CD14-positive monocyte (primary cell): ENCODE data around the gene GAB1. TPM values are rescaled to one million over a fixed set of nuclear protein-coding genes. Genes with fewer than 3 reads are reported as not detected.

Experiments
- DNase-seq, 3 donors: peaks; one replicate each; pipeline ENCODE4 v3.0.0-alpha.2; 2011 to 2022
- H2AFZ ChIP-seq: 2 replicates; pipeline ENCODE4 v1.6.0; 2012; ENCODE audit warnings: mild to moderate bottlenecking, low read depth, low read length, inconsistent platforms; ENCODE audit not compliant: insufficient read depth, poor library complexity, severe bottlenecking
- H3K27ac ChIP-seq, 2 donors: 1 replicate in 1 of 2; 2 replicates in 1 of 2; pipeline ENCODE4 v1.5.1; 2012 to 2013; ENCODE audit warnings: low read length in 2 of 2, control low read depth in 1 of 2, inconsistent platforms in 1 of 2, low read depth in 1 of 2, mild to moderate bottlenecking in 1 of 2
- H3K27me3 ChIP-seq, 2 donors: one replicate each; pipeline versions ENCODE4 v1.6.0 to v1.6.1; 2011 to 2013; ENCODE audit warnings: low read length in 2 of 2; ENCODE audit not compliant: control insufficient read depth in 2 of 2, insufficient read depth in 2 of 2
- H3K36me3 ChIP-seq, 2 donors: replicated peaks in 1 of 2; 1 replicate in 1 of 2; 2 replicates in 1 of 2; pipeline versions ENCODE4 v1.5.1 to v1.6.1; 2012 to 2013; ENCODE audit warnings: low read length in 2 of 2, control low read depth in 1 of 2, inconsistent platforms in 1 of 2, mild to moderate bottlenecking in 1 of 2; ENCODE audit not compliant: insufficient read depth in 2 of 2, control insufficient read depth in 1 of 2
- H3K4me1 ChIP-seq, 2 donors: 1 replicate in 1 of 2; 2 replicates in 1 of 2; pipeline versions ENCODE4 v1.5.1 to v1.6.1; 2012 to 2013; ENCODE audit warnings: low read length in 2 of 2, control low read depth in 1 of 2, inconsistent platforms in 1 of 2, mild to moderate bottlenecking in 1 of 2, moderate library complexity in 1 of 2; ENCODE audit not compliant: insufficient read depth in 2 of 2, control insufficient read depth in 1 of 2
- H3K4me2 ChIP-seq: replicated peaks from 2 replicates; pipeline ENCODE3; 2012; ENCODE audit warnings: low read length, moderate library complexity, mild to moderate bottlenecking; ENCODE audit not compliant: poor library complexity, severe bottlenecking; ENCODE audit errors: extremely low read depth
- H3K4me3 ChIP-seq, 3 experiments: fragments of 200-600 bp in 1 of 3; sonication (generic) in 1 of 3; replicated peaks in 1 of 3; 1 replicate in 2 of 3; 2 replicates in 1 of 3; pipeline ENCODE4 v1.5.1; 2011 to 2013; ENCODE audit warnings: low read length in 3 of 3, mild to moderate bottlenecking in 3 of 3, control low read depth in 2 of 3, low read depth in 2 of 3, inconsistent platforms in 1 of 3, moderate library complexity in 1 of 3
- H3K79me2 ChIP-seq: 2 replicates; pipeline ENCODE4 v1.6.0; 2012; ENCODE audit warnings: mild to moderate bottlenecking, control low read depth, inconsistent platforms, low read length, moderate library complexity; ENCODE audit not compliant: insufficient read depth
- H3K9ac ChIP-seq: 2 replicates; pipeline ENCODE4 v1.6.0; 2017; ENCODE audit warnings: low read length, mild to moderate bottlenecking; ENCODE audit not compliant: insufficient read depth, poor library complexity, severe bottlenecking
- H3K9me3 ChIP-seq, 2 donors: replicated peaks in 1 of 2; 1 replicate in 1 of 2; 2 replicates in 1 of 2; pipeline versions ENCODE4 v1.5.1 to v1.6.1; 2012 to 2013; ENCODE audit warnings: low read length in 2 of 2, control low read depth in 1 of 2; ENCODE audit not compliant: control insufficient read depth in 1 of 2, insufficient read depth in 1 of 2
- H4K20me1 ChIP-seq: 2 replicates; pipeline ENCODE4 v1.6.0; 2012; ENCODE audit warnings: mild to moderate bottlenecking, low read length, control low read depth, moderate library complexity; ENCODE audit not compliant: insufficient read depth
- H3K27ac Mint-ChIP-seq, 7 donors: one replicate each; pipeline ENCODE4 v1.8.0; 2020; ENCODE audit warnings: mild to moderate bottlenecking in 7 of 7, mixed read lengths in 7 of 7, moderate library complexity in 6 of 7, inconsistent platforms in 2 of 7
- H3K27me3 Mint-ChIP-seq, 3 donors: one replicate each; pipeline ENCODE4 v1.8.0; 2021 to 2022; ENCODE audit warnings: low read depth in 3 of 3, mild to moderate bottlenecking in 3 of 3, mixed read lengths in 3 of 3, moderate library complexity in 3 of 3, inconsistent platforms in 1 of 3
- H3K36me3 Mint-ChIP-seq, 2 donors: one replicate each; pipeline ENCODE4 v1.8.0; 2020; ENCODE audit warnings: mixed read lengths in 2 of 2, inconsistent platforms in 1 of 2, mild to moderate bottlenecking in 1 of 2
- H3K4me1 Mint-ChIP-seq: one replicate; pipeline ENCODE4 v1.8.0; 2020; ENCODE audit warnings: mild to moderate bottlenecking, mixed read lengths
- H3K4me3 Mint-ChIP-seq, 2 donors: one replicate each; pipeline ENCODE4 v1.8.0; 2020; ENCODE audit warnings: mild to moderate bottlenecking in 2 of 2, mixed read lengths in 2 of 2, moderate library complexity in 1 of 2
- H3K9me3 Mint-ChIP-seq, 7 donors: one replicate each; pipeline ENCODE4 v1.8.0; 2020 to 2022; ENCODE audit warnings: mixed read lengths in 7 of 7, mild to moderate bottlenecking in 6 of 7, moderate library complexity in 6 of 7, inconsistent platforms in 2 of 7
- CTCF ChIP-seq: fragments of 200-600 bp; IDR thresholded peaks from one replicate; pipeline ENCODE4 v1.8.0; 2022; ENCODE audit warnings: antibody characterized with exemption, mild to moderate bottlenecking
- WGBS: methylation state at CpG from one replicate; pipeline ENCODE4 v1.1.5; 2013; ENCODE audit warnings: missing lambda C conversion rate; ENCODE audit not compliant: insufficient coverage; 5-methylcytosine and 5-hydroxymethylcytosine counted together
- intact Hi-C, 2 donors: fragments of 100-400 bp; cut with micrococcal nuclease; formaldehyde crosslinking; loops; one replicate each; pipeline versions ENCODE4 v1.15.0 to v1.15.1; 2023
- polyA plus RNA-seq, 3 donors: library from polyadenylated mRNA; depleted of rRNA in 1 of 3; unstranded in 2 of 3; stranded (reverse) in 1 of 3; fragments of 300-500 nt in 2 of 3; fragments of >200 nt in 1 of 3; fragmentation: Illumina TruSeq in 2 of 3; gene quantifications; 1 replicate in 2 of 3; 2 replicates in 1 of 3; pipeline ENCODE4 v1.2.3, GENCODE V29; 2012 to 2021

GAB1 gene
- polyA plus RNA-seq, 3 donors: 0.55 to 7.3 (median 0.69) TPM

GRCh38 chr4:143410015-143410414 is 73.3 kb downstream of the GAB1 start:
- Histone ChIP-seq H3K27me3 (no peaks in the 10 kb centered on the region), H3K4me1 (peaks cover 2 to 6% of the 10 kb centered on the region in 2 donors), H3K36me3 (no peaks in the 10 kb centered on the region), H3K79me2 (no peaks in the 10 kb centered on the region), H2AFZ (no peak overlapping the region), H3K27ac (no peak overlapping the region), H3K4me2 (no peak overlapping the region), H4K20me1 (peaks cover 10% of the 10 kb centered on the region), H3K9ac (no peak overlapping the region), H3K9me3 (no peaks in the 10 kb centered on the region), H3K4me3 (no peak overlapping the region)
- Mint-ChIP-seq H3K4me1 (peaks cover 11% of the 10 kb centered on the region), H3K27me3 (no peaks in the 10 kb centered on the region), H3K27ac (no peak overlapping the region), H3K9me3 (peaks cover 0 to 2% (median 0%) of the 10 kb centered on the region in 7 donors), H3K4me3 (no peak overlapping the region), H3K36me3 (peaks cover 0 to 2% of the 10 kb centered on the region in 2 donors)
- WGBS: no CpG with 5 or more reads among the region's 3 CpGs
- no peak for TF ChIP-seq CTCF
- no peak for DNase-seq
- intact Hi-C loops: no loop called here

- peaks cover 1 to 8% of the 10 kb centered on the region in 2 donors for H3K36me3 ChIP-seq
- no peak overlapping the region for H3K27ac ChIP-seq
- H2AFZ ChIP-seq: no peak overlapping the region
- H3K4me2 ChIP-seq: no peak overlapping the region
- no peak for TF ChIP-seq CTCF
- H3K79me2 ChIP-seq: no peaks in the 10 kb centered on the region
- H3K27me3 ChIP-seq: no peaks in the 10 kb centered on the region
- no peak overlapping the region for H3K9ac ChIP-seq
- Mint-ChIP-seq H3K27ac (no peak overlapping the region), H3K4me3 (no peak overlapping the region), H3K36me3 (peaks cover 12 to 15% of the 10 kb centered on the region in 2 donors), H3K27me3 (no peaks in the 10 kb centered on the region), H3K4me1 (no peaks in the 10 kb centered on the region), H3K9me3 (peaks cover 0 to 2% (median 0%) of the 10 kb centered on the region in 7 donors)
- H4K20me1 ChIP-seq: peaks cover 6% of the 10 kb centered on the region
- no peaks in the 10 kb centered on the region for H3K4me1 ChIP-seq
- WGBS: 100% methylated on average over 2 of the region's 7 CpGs
- DNase-seq: no peak
- no peaks in the 10 kb centered on the region for H3K9me3 ChIP-seq
- intact Hi-C loops: no loop called here
- H3K4me3 ChIP-seq: no peak overlapping the region
Observed at GRCh38 chr4:143411527-143412419, 75.1 kb downstream of the GAB1 start.
